Mammary epithelial cell (primary cell): Measurements from ENCODE around the gene HCRTR2.

Source experiments
- EZH2 ChIP-seq: IDR thresholded peaks from 2 replicates; pipeline ENCODE4 v1.6.1; 2012; ENCODE audit warnings: low read length, inconsistent platforms, borderline replicate concordance
- TF ChIP-seq, protein P1 (sequence below), 2 donors: IDR thresholded peaks in 1 of 2; conservative IDR thresholded peaks in 1 of 2; 2 replicates each; pipeline ENCODE4 v1.5.1; 2011 to 2012; ENCODE audit warnings: inconsistent platforms in 2 of 2, low read length in 2 of 2, mild to moderate bottlenecking in 2 of 2, control low read depth in 1 of 2, low read depth in 1 of 2; ENCODE audit not compliant: insufficient read depth in 1 of 2; ENCODE audit errors: extremely low read depth in 1 of 2

DNA sequence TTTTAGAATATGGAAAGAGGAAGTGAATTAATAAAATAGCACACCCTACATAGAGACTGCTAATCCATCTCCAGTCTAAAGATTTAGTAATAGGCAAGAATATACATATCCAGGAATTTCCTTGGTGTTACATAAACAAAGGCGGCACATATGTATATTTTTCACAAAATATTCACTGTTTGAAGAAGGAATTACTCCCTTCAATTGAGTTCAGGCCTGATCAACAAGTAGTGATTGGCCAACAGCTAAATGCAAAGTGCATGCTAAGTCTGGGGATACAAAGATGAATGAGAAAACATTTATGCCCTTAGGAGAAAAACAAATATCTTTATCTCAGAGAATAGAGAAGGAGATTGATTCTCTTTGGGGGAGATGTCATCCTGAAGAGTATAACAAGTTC is 6.5 kb upstream of the HCRTR2 start:
- TF ChIP-seq, protein P1, sequence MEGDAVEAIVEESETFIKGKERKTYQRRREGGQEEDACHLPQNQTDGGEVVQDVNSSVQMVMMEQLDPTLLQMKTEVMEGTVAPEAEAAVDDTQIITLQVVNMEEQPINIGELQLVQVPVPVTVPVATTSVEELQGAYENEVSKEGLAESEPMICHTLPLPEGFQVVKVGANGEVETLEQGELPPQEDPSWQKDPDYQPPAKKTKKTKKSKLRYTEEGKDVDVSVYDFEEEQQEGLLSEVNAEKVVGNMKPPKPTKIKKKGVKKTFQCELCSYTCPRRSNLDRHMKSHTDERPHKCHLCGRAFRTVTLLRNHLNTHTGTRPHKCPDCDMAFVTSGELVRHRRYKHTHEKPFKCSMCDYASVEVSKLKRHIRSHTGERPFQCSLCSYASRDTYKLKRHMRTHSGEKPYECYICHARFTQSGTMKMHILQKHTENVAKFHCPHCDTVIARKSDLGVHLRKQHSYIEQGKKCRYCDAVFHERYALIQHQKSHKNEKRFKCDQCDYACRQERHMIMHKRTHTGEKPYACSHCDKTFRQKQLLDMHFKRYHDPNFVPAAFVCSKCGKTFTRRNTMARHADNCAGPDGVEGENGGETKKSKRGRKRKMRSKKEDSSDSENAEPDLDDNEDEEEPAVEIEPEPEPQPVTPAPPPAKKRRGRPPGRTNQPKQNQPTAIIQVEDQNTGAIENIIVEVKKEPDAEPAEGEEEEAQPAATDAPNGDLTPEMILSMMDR (conservative IDR thresholded peaks at IDR 0.05 in 1 of 2, IDR thresholded peaks at IDR 0.05 in 1 of 2; ENCODE audit: extremely low read depth in 1 of 2, insufficient read depth in 1 of 2, low read depth in 1 of 2, low read length in 2 of 2): no peak
- no peak for TF ChIP-seq EZH2
